Activated CD4-positive, CD25-positive, alpha-beta regulatory T cell (primary cell): ENCODE results near the gene CCT6B.
A peak's percentile ranks its signal among the peaks of the same experiment; 100 is the strongest.
"Not testable (repeated sequence)": the region's sequence is repeated elsewhere in the genome, so short reads cannot be mapped to it uniquely, and the experiment has no call there.

Experiments used
- DNase-seq, 4 experiments: peaks; one replicate each; lab custom pipeline; 2025; lab: John Stamatoyannopoulos, UW

Gene CCT6B

GRCh38 chr17:34980353-34980680 is 19.1 kb upstream of the CCT6B start, which contains the start of gene LIG3:
LIG3 (plus strand) TSS chr17:34980512; CDS start chr17:34983006, 2,494 bp downstream.
- DNase-seq, result peak; percentile 83 to 86 (median 84)

GRCh38 chr17:34979650-34980352 is 18.5 kb upstream of the CCT6B start:
- DNase-seq, result no peak

GRCh38 chr17:34979153-34979552 is 17.9 kb upstream of the CCT6B start:
- no peak for DNase-seq

GRCh38 chr17:34974794-34975785 is 13.8 kb upstream of the CCT6B start:
- no peak for DNase-seq

- no peak for DNase-seq
Measured at GRCh38 chr17:34974179-34974578, 12.9 kb upstream of the CCT6B start.

- no peak for DNase-seq
Measured at GRCh38 chr17:34958438-34958837, 2.8 kb downstream of the CCT6B start.

- DNase-seq, result not testable (repeated sequence)
Measured at GRCh38 chr17:34950780-34951179, 10.5 kb downstream of the CCT6B start.

GRCh38 chr17:34930283-34930682 is 31.0 kb downstream of the CCT6B start:
- no peak for DNase-seq

GRCh38 chr17:34926661-34927060 is 34.6 kb downstream of the CCT6B start:
- DNase-seq, result no peak

GRCh38 chr17:34920676-34921075 is 40.6 kb downstream of the CCT6B start:
- DNase-seq, result no peak

GRCh38 chr17:34917381-34917780 is 43.9 kb downstream of the CCT6B start:
- no peak for DNase-seq

- DNase-seq, result no peak
Measured at GRCh38 chr17:34916120-34916519, 45.1 kb downstream of the CCT6B start.

GRCh38 chr17:34913001-34913400 is 48.3 kb downstream of the CCT6B start:
- DNase-seq, result no peak

- no peak for DNase-seq
Measured at GRCh38 chr17:34909040-34909439, 52.2 kb downstream of the CCT6B start.

GRCh38 chr17:34902831-34903547 is 58.3 kb downstream of the CCT6B start:
- no peak for DNase-seq

GRCh38 chr17:34899643-34900291 is 61.5 kb downstream of the CCT6B start:
- DNase-seq, result no peak

GRCh38 chr17:34895383-34895782 is 65.9 kb downstream of the CCT6B start:
- DNase-seq, result no peak

- no peak for DNase-seq
Measured at GRCh38 chr17:34894964-34895363, 66.3 kb downstream of the CCT6B start.

- no peak for DNase-seq
Measured at GRCh38 chr17:34892461-34893249, 68.6 kb downstream of the CCT6B start.

- DNase-seq, result no peak
Measured at GRCh38 chr17:34886831-34887230, 74.4 kb downstream of the CCT6B start.

- DNase-seq, result no peak
Measured at GRCh38 chr17:34885076-34885475, 76.2 kb downstream of the CCT6B start.
